ENCODE results near the gene EPHA4.

The EPHA4 gene

DNA sequence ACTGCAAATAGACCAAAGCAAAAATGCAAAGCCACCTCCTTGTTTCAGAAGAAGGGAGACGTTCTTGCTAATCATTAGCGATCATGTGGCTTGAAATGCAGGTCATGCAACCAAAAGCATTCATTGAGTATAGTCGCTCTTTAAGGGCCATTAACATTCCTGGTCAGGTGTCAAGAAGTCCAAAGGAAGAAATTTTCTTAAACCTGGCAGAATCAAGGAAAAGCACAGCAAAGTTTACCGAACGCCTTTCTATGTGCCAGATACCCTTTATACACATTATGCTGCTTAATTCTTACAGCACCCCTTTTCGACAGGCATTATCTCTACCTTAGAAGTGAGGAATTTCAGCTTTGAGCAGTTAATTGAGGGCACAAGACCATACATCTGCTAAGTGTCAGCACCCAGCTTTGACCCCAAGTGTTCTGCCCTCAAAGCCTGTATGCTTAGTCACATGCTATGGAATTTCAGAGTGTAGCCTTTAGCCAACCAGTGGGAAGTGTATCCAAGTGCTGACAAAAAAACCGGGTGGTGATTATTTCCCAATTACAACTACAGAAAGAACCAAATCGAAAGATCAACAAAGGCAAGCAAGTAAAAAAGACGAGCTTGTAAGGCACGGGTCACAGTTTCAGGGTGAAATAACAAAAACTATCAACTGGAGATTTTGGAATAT, 70.8 kb downstream of the EPHA4 start:
- DNase-seq = no peak

DNA sequence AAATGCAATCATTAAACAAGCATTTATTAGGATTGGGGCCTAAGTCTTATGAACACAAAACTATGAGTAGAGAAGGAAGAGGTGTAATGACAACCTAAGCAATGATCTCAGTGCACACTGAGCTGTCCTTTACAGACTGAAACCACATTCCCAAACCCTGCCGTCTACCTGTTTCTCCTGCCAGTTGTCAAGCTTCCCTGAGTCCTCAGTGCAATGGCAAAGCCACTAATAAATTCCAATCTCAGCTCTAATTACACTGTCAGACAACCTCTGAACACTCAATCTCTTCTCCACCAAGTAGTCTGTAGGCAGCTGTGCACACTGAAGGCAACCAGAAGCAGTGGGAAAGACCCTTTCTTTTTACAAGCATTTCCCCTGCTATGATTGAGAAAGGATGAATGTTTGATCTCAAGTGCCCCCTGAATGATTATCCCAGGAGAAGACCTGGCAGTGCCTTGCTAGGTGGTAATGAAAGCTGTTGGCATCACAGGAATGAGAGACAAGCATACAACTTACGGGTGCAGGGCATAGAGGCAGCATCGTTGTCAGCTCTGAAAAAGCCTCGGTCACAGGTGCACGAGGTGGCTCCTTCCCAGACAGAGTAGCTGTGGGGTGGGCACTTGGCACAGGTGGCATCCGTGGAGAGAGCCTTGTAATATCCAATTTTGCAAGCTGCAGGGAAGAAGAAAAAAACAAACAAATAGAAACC, 71.4 kb downstream of the EPHA4 start:
- DNase-seq = no peak

DNA sequence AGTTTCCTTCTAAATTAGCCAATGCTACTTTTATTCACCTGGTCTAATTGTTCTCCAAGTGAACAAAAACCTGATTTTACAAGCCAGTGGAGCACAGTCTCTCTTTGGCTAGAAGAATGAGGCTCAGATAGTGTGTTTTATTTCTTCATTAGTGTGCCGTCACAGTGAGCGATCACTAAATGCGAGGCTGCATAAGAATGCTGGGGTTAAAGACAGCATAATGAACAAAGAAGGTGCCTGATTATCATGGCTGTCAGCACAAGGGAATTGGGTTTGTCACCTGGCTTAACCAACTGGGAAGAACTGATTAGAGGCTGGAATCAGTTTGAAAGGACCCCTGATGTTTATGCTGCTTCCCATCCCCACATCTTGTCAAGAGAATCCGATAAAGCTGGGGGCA, 76.4 kb downstream of the EPHA4 start:
- no peak for DNase-seq

DNA sequence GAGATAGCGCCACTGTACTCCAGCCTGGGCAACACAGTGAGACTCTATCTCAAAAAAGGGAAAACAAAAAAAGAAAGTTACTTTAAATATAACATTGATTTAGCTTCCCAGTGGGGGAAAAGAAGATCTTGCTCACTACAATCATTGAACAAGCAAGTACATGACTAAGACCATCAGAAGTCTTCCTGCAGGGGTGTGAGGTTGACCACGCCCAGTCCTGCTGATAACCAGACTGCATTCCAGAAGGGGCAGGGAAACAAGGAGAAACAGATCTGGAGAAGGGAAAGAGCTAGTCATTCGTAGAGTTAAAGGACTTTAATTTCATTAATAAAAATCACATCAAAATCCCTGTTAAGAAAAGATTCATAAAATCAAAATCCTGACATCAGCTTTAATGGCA, 77.5 kb downstream of the EPHA4 start:
- DNase-seq = no peak

DNA sequence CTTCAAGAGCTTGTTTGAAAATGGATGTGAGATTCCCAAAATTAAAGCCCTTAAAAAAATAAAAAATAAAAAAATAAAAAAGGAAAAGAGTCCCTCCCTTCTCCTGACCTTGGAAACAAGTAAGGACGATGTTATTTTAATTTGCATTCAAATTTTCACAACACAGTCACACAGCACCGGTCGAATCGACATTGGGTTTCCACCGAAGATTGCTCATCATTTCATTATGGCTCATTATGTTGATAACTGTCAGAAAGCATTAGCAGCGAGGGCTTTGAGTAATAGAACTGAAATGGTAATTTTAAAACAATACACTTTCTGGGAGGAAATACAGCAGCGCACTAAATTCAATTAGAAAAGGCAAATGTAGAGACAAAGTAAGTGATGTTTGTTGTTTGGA, 78.7 kb downstream of the EPHA4 start:
- no peak for DNase-seq

DNA sequence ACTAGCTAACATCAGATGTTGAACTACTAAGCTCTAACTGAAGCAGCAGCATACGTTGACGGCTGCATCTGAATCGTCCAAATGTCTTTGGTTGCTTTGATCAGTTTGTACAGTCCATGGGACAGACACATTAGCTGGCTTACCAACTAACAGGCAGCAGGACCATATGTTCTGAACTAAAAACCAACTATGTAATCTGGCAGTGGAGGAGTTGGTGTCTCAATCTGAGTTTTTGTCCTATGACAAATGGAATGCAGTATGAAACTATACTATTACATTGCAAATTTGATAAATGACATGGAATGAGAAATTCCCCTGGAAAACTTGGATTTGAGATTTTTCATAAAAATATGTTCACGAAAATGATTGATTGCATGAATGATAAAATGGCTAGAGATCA, 79.5 kb downstream of the EPHA4 start:
- DNase-seq = no peak

DNA sequence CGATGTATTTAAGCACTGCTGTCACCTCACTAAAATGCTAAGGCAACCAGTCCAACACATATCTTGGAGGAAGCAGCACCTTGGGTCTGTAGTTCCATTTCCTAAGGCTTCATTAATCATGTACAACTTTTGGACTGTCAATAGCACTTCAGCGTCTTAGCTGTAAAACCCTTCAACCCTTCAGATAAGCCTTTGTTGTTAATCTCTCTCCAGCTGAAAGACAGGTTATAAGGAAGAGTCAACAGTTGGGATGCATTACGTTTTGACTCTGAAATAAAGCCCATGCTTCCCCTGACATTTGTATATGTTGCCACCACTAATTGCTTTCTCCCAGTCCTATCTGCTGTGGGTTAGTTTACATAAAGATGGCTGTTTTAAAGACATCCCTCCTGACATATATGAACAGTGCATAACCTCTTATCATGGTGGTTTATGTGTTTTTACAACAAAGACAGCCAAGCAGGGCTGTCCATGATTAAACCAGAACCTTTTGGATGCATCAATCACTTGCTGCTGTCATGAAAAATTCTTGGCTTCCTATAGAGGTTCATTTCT, 81.5 kb downstream of the EPHA4 start:
- DNase-seq = no peak

DNA sequence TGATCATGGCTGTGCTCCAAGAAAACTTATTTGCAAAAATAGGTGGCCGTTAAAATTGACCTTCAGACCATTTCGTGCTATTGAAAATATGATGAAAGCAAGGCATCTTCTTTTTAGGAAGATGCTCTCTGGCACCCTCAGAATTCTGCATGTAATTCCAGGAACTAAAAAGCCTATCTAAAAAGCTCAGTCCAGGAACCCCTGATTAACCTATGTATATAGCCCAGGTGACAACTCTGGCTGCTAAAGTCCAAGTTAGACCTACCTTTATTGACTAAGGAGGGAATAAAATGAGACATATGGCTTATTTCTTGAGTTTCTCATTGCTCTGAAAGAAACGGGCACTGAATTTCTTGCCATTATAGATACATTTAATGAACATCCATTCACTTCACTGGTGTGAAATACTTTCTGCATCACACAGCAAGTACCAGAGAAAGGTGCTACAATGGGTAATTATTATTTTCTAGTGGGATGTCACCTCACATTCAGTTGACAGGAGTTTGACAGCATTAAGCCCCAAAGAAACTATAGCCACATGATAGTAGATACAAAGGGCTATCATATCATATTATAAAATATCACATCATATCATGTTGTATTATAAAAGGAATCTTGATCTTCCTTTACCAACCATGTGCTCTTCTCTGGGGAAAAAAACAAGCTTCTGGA, 83.8 kb downstream of the EPHA4 start:
- DNase-seq = peak; percentile 10

DNA sequence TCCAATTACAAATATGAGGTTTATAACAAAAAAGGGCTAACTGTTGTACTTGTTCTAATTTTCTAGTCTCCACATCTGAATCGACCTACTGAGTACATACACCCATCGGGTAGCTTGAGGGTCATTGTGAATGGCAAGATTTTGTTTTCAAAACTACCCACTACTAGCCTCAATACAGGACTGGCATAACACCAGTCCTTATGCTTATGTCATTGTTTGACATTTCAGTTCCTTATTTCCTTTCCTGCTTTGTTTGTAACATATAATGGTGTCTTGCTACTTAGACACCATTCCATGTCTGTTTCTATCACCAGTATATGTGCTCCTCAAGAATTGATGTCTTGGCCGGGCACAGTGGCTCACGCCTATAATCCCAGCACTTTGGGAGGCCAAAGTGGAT, 86.0 kb downstream of the EPHA4 start:
- DNase-seq = no peak

DNA sequence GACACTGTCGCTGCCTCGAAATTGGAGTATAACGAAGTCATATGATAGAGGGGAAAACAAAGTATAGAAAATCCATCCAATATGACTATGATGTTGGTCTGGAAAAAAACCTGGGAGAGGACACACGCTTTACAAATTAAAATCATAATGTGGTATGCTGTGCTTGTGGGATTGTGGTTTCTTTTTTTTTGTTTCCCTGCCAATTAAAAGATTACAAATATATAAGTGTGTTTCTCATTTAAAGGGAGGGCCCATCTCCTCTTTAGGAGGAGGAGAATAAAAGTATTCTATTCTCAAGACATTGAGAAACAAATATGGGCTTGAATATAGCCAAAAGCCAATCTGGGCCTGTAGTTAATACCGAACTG, 86.6 kb downstream of the EPHA4 start:
- no peak for DNase-seq

DNA sequence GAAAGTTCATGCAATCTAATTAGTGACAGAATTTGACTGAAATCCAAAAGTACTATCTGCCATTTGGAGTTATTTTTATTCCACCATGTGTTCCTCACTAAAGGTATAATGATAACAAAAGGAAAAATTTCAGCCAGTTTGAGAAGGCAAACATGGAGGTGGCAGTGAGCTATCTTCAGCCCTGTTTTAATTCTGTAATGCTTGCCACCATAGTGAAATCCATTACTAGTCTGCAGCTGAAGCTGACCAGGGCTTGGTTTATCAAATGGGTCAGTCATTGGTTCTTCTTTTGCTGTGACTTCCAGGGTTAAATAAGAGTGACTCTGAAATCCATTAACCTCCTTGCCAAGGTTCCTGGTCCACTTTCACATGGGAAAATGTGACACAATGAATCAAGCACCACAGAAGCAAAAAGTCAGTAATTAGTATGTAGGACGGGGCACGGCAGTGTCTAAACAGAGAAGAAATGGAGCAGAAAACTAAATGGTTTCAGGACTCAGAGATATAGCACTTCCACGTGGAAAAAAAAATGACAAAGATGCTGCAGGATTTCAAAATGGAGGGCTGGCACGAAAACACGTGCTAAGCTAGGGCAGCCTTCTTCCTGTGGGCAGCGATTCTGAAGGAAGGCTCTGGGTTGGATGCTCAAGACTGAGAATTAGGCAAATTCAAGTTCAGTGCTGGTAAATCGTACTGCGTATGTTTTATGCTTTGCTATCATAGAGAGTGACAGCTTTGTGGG, 87.2 kb downstream of the EPHA4 start:
- DNase-seq = no peak

DNA sequence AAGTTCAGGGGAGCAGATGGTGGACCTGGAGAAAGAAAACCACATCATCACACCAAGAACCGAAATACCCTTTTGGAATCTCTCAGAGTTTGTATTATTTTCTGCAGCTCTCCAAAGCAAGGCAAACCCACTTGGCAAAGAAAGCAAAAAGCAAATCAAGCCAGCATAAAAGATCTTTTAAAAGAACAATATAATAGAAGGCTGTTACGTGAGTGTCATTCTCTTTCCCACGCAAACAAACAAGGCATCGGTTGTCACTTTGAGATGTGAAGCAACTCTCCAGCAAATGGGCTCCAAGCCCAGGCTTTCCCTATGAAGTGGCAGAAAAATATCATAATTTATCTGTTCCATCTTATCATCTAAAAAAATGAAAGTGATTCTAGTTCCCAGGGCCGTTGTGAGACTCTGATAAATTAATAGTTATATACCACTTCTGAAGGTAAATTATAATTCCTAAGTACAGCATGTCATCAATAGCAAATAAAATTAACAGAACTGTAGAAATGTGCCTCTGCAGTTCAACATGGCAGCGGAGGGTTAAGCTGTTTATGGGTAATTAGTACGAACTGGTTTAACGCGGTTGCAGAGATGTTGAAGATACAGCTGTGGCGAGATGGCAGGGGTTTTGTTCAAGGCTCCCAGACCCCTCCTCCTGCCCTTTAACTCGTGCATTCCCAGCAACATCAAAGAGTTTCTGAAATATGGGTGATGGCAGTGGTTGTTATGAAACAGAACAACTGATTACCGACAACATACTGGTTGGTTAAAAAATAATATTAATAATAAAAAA, 89.2 kb downstream of the EPHA4 start:
- DNase-seq = no peak

DNA sequence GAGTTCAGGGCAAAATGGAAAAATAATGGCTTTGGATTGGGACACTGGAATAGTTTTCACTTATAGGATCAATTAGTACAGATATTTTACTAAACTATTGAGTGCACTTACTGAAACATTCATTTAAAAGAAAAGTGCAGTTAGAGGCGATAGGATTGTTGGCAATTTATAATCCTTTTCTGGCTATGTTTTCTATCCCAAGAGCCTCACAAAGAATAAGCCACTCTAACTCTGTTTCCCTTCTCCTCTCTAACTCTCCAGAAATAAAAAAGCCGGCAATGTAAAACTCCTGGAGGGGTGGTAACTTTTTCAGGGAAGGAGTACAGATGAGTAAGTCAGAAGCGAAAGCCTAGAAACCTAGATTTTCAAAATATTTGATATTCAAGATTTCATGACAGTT, 91.3 kb downstream of the EPHA4 start:
- DNase-seq = no peak

DNA sequence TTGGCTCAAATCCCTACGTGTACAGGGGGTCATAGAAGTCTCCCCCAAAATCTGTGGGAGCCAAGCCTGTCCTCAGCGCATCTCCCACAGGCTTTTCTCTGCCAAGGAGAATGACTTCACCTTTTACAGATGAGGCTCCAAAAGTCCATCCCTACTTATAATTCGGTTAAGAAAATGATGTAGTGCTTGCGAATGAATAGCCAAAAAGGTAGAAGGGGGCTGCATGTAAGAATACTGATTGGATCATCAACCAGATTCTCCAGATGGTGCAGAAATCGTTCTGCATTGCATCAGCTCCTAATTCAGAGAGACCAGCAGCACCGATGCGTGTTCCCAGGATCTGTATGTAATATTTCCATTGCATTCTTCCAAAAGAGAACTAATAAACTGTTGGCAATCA, 91.9 kb downstream of the EPHA4 start:
- no peak for DNase-seq

DNA sequence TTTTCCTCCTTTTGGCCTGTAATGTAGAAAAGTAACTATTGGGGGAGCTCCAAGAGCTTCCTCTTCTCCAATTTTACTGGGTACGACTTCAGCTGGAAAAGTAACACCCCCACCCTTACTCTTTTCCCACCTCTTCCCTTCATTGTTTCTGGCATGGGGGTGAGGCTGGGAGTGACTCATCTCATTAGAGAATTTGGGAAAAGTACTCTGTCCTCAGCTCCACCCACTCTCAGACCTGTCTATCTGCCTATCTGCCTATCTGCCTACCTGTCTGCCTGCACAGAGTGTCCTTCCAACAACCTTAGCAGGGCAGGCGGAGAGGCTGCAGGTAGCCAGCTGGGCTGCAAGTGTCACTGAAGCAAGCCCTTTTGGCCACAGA, 93.6 kb downstream of the EPHA4 start:
- DNase-seq = no peak

DNA sequence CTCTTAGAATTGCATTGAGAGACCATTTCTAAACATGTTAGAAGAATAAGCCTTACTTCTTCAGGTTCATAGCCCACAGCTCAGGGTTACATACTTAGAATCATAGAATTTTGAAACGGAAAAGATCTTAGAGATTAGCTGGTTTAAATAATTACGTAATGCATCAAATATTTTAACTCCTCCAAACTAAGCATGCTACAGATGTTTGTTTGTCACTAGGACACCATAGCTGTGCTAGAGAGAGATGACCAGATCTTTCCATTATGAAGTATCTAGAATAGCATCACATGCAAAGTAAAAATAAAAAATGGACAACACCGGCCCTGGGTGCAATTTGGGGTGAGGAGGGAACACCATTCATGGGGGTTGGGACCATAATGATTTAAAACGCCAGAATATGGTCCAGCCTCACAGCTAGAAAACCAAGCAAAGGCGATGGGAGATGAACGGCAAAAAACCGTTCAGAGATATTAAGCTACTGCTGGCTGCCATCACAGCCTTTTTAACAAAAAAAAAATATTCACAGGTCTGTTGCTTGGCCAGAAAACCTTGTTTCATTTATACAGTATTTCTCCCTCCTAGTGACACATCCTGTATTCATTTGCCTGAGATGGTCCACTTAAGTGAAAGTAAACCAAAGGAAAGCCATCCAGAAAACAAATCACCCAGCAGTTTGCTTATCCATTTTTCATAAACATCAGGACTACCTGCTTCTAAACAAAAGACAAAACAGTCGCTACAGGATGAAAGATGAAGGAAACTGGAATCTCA, 94.2 kb downstream of the EPHA4 start:
- DNase-seq = no peak

DNA sequence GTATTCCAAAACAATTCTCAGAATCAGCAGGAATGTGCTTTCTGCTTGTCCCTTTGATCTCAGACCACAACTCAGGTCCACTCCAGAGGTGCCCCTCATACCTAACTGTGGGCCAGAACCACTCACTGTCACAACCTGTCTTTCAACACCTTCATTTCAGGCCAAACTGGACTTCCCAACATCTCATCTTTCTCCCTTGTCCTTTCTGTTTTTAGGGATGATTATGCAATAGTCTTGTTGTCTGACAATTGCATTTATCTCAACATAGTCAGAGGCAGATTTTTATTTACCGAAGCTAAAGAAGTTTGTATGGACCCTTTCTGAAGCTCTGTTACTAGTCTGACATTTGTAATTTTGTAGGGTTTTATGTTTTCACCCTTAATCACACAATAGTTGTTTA, 95.9 kb downstream of the EPHA4 start:
- DNase-seq = no peak

DNA sequence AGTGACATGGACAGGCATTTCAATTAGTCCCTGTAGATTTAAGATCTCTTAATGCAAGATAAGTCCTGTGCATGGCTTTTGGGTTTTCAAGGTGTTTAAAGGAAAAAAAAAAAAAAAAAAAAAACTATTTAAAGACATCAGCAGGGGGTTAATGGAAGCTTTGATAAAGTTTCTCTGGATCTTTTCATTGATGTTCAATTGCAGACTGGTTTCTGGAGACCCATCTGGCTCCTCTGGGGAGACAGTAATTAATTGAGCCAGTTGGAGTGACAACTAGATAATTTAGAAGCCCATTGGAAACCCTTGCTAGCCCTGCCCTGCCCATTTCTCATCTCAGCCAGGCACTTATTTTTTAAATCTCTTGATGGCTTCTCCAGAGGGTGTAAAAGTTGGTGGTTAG, 98.7 kb downstream of the EPHA4 start:
- no peak for DNase-seq

DNA sequence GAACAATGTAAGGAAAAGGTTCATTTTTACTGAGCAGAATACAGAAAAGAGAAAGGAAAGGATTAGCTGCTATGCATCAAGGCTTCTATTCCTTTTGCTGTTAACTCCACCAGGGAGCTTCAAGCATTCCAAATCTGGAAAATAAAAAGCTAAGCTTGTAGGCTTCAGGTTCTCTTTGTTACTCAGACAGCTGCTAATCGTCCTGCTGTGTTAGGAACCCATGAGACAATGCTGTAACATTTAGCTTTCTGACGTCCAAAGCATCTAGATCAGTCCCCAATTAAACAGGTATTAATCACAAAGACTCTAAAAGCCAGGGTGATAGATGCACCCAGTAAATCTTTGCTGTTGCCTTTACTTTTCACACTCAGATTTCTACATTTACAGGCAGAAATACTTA, 103.8 kb downstream of the EPHA4 start:
- DNase-seq = no peak

DNA sequence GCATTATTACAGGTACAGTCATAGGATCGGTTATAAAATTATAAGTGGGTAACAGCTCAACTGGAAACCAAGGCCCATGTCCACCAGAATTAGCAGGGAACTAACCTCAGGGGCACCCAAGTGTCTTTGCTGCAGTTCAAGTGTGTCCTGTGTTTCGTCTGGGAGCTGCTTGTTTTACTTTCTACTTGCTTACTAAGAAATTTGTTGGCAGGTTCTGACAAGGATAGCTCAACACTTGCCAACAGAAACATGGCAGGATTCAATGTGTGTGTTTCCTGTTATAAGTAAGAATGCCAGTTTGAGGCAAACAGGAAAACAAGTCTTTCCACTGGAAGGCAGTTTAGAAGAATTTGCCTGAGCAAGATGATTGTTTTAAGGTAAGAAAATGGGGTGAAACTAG, 104.5 kb downstream of the EPHA4 start:
- no peak for DNase-seq

DNA sequence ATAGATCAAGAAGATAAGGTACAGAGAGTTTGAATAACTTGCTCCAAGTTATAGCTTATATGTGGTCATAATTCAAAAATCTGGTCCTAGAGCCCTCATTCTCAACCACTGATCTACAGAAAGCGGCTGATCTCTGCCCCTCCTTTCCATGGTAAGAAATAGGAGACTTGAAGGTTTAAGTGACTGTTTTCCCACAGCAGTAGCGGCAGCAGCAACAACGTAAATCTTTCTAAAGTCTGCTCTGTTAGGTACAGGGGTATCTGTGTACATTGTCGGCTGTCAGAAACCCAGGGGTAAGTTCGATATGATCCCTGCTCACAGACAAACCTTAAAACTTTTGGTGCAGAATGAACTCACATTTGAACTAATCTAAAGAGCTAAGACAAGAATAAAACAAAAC, 105.4 kb downstream of the EPHA4 start:
- DNase-seq = no peak

DNA sequence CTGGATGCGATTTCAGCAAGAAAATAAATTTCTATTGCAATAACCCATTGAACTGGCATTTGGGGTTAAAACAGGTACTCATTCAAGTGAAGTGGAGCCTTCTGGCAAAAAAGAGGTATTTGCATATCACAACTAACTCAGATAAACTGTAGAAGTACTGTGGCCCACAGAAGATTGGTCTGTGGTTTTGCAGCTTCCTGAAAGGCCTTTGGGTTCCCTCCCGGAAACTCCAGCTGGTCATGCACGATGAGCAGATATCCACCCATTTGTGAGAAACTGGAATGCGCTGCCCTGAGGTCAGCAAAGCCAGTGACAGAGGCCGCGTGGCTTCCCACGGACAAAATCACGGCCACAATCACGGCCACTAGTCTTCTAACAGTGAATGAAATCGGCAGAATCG, 106.3 kb downstream of the EPHA4 start:
- DNase-seq = no peak
